ENCODE results near the gene OTUD1. TPM values are rescaled to one million over a fixed set of nuclear protein-coding genes. Genes with fewer than 3 reads are reported as not detected.

OTUD1 gene
- total RNA-seq, 1 donor from 2014 or later: 11.0 TPM

DNA sequence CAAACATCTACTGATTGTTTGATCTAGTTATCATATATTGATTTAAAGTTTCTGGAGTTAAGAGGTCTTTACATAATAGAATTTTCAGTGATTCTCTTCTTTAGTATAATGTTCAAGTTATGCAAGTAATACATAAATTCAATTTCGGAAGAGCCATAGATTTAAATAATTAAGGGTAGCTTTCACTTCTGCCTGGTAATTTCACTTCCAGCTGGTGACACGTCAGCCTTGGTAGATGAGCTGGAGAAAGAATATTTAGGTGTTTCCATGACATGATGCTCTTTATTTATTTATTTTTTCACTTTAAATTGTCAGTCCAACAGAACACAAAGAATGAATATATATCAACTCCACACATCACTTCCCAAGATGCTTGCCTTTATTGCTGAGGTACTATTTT is 5.2 kb upstream of the OTUD1 start:
- peaks cover 2% of the 10 kb centered on the region for H3K4me1 Mint-ChIP-seq (ENCODE audit: unreplicated experiment)
- H3K9me3 Mint-ChIP-seq (ENCODE audit: unreplicated experiment): no peaks in the 10 kb centered on the region
- no peaks in the 10 kb centered on the region for H3K36me3 Mint-ChIP-seq (ENCODE audit: unreplicated experiment)

GRCh38 chr10:23435378-23435777 is 3.5 kb upstream of the OTUD1 start:
- Mint-ChIP-seq H3K27ac (ENCODE audit: unreplicated experiment) (no peak overlapping the region), H3K9me3 (ENCODE audit: unreplicated experiment) (no peaks in the 10 kb centered on the region), H3K27me3 (ENCODE audit: unreplicated experiment) (peaks cover 20% of the 10 kb centered on the region), H3K36me3 (ENCODE audit: unreplicated experiment) (no peaks in the 10 kb centered on the region), H3K4me3 (ENCODE audit: unreplicated experiment) (no peak overlapping the region), H3K4me1 (ENCODE audit: unreplicated experiment) (peaks cover 5% of the 10 kb centered on the region)
- TF ChIP-seq, protein P1, sequence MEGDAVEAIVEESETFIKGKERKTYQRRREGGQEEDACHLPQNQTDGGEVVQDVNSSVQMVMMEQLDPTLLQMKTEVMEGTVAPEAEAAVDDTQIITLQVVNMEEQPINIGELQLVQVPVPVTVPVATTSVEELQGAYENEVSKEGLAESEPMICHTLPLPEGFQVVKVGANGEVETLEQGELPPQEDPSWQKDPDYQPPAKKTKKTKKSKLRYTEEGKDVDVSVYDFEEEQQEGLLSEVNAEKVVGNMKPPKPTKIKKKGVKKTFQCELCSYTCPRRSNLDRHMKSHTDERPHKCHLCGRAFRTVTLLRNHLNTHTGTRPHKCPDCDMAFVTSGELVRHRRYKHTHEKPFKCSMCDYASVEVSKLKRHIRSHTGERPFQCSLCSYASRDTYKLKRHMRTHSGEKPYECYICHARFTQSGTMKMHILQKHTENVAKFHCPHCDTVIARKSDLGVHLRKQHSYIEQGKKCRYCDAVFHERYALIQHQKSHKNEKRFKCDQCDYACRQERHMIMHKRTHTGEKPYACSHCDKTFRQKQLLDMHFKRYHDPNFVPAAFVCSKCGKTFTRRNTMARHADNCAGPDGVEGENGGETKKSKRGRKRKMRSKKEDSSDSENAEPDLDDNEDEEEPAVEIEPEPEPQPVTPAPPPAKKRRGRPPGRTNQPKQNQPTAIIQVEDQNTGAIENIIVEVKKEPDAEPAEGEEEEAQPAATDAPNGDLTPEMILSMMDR (IDR thresholded peaks at IDR 0.05): no peak
- DNase-seq (ENCODE audit: extremely low spot score, unreplicated experiment): no peak

More for the DNA sequence above, 5.2 kb upstream of the OTUD1 start:
- DNase-seq (ENCODE audit: extremely low spot score, unreplicated experiment): no peak
- peaks cover 27% of the 10 kb centered on the region for H3K27me3 Mint-ChIP-seq (ENCODE audit: unreplicated experiment)
- TF ChIP-seq, protein P1 (IDR thresholded peaks at IDR 0.05): no peak
- H3K27ac Mint-ChIP-seq (ENCODE audit: unreplicated experiment): no peak overlapping the region
- H3K4me3 Mint-ChIP-seq (ENCODE audit: unreplicated experiment): no peak overlapping the region

- Mint-ChIP-seq H3K36me3 (ENCODE audit: unreplicated experiment) (peaks cover 6% of the 10 kb centered on the region), H3K4me1 (ENCODE audit: unreplicated experiment) (peaks cover 21% of the 10 kb centered on the region), H3K27me3 (ENCODE audit: unreplicated experiment) (peaks cover 13% of the 10 kb centered on the region), H3K9me3 (ENCODE audit: unreplicated experiment) (no peaks in the 10 kb centered on the region), H3K27ac (ENCODE audit: unreplicated experiment) (no peak overlapping the region), H3K4me3 (ENCODE audit: unreplicated experiment) (no peak overlapping the region)
- DNase-seq (ENCODE audit: extremely low spot score, unreplicated experiment): no peak
- TF ChIP-seq, protein P1 (IDR thresholded peaks at IDR 0.05): no peak
Measured at GRCh38 chr10:23436983-23437382, 1.9 kb upstream of the OTUD1 start.

DNA sequence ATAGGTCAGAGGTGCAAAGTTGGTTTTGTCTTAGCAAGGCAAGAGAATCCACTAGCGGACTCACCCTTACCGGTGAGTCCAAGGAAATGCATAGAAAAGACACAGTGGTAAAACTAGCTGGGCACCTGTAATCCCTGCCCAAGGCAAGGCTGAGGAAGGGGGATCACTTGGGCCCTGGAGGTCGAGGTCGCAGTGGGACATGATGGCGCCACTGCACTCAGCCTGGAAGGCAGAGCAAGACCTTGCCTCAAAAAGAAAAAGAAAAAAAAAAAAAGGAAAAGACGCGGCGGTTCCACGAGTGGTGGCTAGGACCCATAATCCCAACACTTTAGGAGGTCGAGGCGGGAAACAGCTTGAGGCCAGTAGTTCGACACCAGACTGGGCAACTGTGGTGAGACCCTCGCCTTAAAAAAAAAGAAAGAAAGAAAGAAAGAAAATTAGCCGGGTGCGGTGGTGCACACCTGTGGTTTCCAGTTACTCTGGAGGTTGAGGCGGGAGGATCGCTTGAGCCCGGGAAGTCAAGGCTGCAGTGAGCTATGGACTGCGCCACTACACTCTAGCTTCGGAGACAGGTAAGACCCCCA is 820 bp upstream of the OTUD1 start:
- Mint-ChIP-seq H3K4me1 (ENCODE audit: unreplicated experiment) (peaks cover 31% of the 10 kb centered on the region), H3K36me3 (ENCODE audit: unreplicated experiment) (peaks cover 11% of the 10 kb centered on the region), H3K4me3 (ENCODE audit: unreplicated experiment) (peak overlapping the region; percentile 76), H3K27me3 (ENCODE audit: unreplicated experiment) (peaks cover 9% of the 10 kb centered on the region), H3K27ac (ENCODE audit: unreplicated experiment) (peak overlapping the region; percentile 75), H3K9me3 (ENCODE audit: unreplicated experiment) (no peaks in the 10 kb centered on the region)
- no peak for DNase-seq (ENCODE audit: extremely low spot score, unreplicated experiment)
- TF ChIP-seq, protein P1 (IDR thresholded peaks at IDR 0.05): no peak

DNA sequence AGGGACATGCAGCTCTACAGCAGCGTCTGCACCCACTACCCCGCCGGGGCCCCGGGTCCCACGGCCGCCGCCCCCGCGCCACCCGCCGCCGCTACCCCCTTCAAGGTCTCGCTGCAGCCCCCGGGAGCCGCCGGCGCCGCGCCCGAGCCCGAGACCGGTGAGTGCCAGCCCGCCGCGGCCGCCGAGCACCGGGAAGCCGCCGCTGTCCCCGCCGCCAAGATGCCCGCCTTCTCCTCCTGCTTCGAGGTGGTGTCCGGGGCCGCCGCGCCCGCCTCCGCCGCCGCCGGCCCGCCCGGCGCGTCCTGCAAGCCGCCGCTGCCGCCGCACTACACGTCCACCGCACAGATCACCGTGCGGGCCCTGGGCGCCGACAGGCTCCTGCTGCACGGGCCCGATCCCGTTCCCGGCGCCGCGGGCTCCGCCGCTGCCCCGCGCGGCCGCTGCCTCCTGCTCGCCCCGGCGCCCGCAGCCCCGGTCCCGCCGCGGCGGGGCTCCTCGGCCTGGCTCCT is 631 bp downstream of the OTUD1 start:
- no peaks in the 10 kb centered on the region for H3K9me3 Mint-ChIP-seq (ENCODE audit: unreplicated experiment)
- peaks cover 33% of the 10 kb centered on the region for H3K4me1 Mint-ChIP-seq (ENCODE audit: unreplicated experiment)
- peaks cover 15% of the 10 kb centered on the region for H3K36me3 Mint-ChIP-seq (ENCODE audit: unreplicated experiment)
- peak overlapping the region; percentile 51 for H3K4me3 Mint-ChIP-seq (ENCODE audit: unreplicated experiment)
- no peak for DNase-seq (ENCODE audit: extremely low spot score, unreplicated experiment)
- H3K27me3 Mint-ChIP-seq (ENCODE audit: unreplicated experiment): peaks cover 5% of the 10 kb centered on the region
- H3K27ac Mint-ChIP-seq (ENCODE audit: unreplicated experiment): no peak overlapping the region
- TF ChIP-seq, protein P1 (IDR thresholded peaks at IDR 0.05): no peak
